ENCODE results near the gene ARPC1B. TPM values are rescaled to one million over a fixed set of nuclear protein-coding genes. Genes with fewer than 3 reads are reported as not detected.
"Not testable (repeated sequence)": the region's sequence is repeated elsewhere in the genome, so short reads cannot be mapped to it uniquely, and the experiment has no call there.

The ARPC1B gene
- total and polyA plus RNA-seq, 5 donors from 2014 or later = 205 to 898 (median 623) TPM

DNA sequence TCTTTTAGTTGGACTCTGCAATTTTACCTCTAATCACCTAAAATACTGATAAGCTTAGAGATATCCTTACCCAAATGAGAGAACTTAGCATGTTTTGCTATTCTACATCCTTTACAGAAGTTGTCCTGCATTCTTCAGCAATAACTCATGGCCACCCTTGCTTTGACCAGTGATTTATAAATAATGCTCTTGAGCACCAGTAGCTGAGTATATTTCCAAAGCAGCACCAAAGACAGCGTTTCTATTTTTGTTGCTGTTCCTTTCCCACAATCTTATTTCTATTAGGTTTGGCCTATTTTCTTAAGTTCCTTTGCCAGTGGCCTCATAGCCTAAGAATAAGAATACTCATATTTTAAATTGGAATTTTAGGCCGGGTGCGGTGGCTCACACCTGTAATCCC lies 33.9 kb upstream of the ARPC1B start:
- Mint-ChIP-seq H3K27ac (no peak overlapping the region), H3K27me3 (no peaks in the 10 kb centered on the region), H3K4me3 (no peak overlapping the region), H3K9me3 (no peaks in the 10 kb centered on the region), H3K4me1 (peaks cover 0 to 10% (median 6%) of the 10 kb centered on the region in 4 donors), H3K36me3 (peaks cover 45% of the 10 kb centered on the region)
- Histone ChIP-seq H3K27me3 (ENCODE audit: control insufficient read depth, insufficient read depth, low read length) (no peaks in the 10 kb centered on the region), H3K9me3 (ENCODE audit: control insufficient read depth in 2 of 2, low read length in 2 of 2) (no peaks in the 10 kb centered on the region), H3K4me1 (ENCODE audit: control insufficient read depth, insufficient read depth, low read length, poor library complexity, severe bottlenecking) (no peaks in the 10 kb centered on the region), H3K36me3 (ENCODE audit: control insufficient read depth, insufficient read depth, low read length) (peaks cover 86% of the 10 kb centered on the region), H3K4me3 (ENCODE audit: low read depth, low read length) (no peak overlapping the region), H3K27ac (ENCODE audit: insufficient read depth, low read length, poor library complexity, severe bottlenecking) (no peak overlapping the region)
- no peak for ATAC-seq (ENCODE audit: low read depth in 2 of 2)
- no peak for DNase-seq

DNA sequence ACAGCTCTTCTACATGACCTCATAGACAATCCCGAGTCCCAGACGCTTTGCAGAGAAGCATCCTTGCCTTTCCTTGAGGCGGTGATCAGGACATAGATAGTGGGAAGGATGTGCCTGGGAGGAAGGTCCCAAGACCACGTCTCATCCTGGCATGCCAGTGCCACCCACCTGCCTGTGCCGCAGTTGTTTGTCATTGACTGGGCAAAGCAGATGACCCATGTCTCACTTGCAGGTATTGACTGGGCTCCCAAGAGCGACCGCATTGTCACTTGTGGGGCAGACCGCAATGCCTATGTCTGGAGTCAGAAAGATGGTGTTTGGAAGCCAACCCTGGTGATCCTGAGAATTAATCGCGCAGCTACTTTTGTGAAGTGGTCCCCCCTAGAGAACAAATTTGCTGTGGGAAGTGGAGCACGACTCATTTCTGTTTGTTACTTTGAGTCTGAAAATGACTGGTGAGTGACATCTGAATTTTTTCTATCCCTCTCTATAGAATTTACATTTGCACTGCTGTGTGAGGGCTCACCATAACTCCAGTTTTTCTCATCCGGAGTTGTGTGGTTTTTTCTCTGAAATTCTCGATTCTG lies 30.4 kb upstream of the ARPC1B start:
- H3K36me3 ChIP-seq (ENCODE audit: control insufficient read depth, insufficient read depth, low read length) = peaks cover 85% of the 10 kb centered on the region
- Mint-ChIP-seq H3K9me3 (no peaks in the 10 kb centered on the region), H3K27ac (no peak overlapping the region)

DNA sequence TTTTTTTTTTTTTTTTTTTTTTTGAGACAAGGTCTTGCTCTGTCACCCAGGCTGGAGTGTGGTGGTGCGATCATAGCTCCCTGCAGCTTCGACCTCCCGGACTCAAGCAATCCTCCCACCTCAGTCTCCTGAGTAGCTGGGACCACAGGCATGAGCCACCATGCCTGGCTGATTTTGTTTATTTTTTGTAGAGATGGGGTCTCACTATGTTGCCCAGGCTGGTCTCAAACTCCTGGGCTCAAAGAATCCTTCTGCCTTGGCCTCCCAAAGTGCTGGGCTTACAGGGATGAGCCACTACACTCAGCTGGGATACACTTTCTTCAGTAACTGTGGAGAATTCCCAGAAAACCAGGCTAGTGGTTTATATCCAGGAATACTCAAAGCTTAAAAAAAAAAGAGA lies 23.9 kb upstream of the ARPC1B start:
- not testable (repeated sequence) for H3K4me3 ChIP-seq (ENCODE audit: low read depth, low read length)
- H3K27ac Mint-ChIP-seq = peak overlapping the region in 1 of 3 donors; percentile 82
- H3K36me3 Mint-ChIP-seq = peaks cover 20% of the 10 kb centered on the region

More for the DNA sequence above, 30.4 kb upstream of the ARPC1B start:
- H3K9me3 ChIP-seq (ENCODE audit: control insufficient read depth in 2 of 2, low read length in 2 of 2) = no peaks in the 10 kb centered on the region
- H3K27ac ChIP-seq (ENCODE audit: insufficient read depth, low read length, poor library complexity, severe bottlenecking) = no peak overlapping the region
- DNase-seq (no peak), ATAC-seq (ENCODE audit: low read depth in 2 of 2) (no peak)
- H3K4me3 ChIP-seq (ENCODE audit: low read depth, low read length) = no peak overlapping the region
- no peaks in the 10 kb centered on the region for H3K27me3 ChIP-seq (ENCODE audit: control insufficient read depth, insufficient read depth, low read length)
- H3K4me1 ChIP-seq (ENCODE audit: control insufficient read depth, insufficient read depth, low read length, poor library complexity, severe bottlenecking) = no peaks in the 10 kb centered on the region
- Mint-ChIP-seq H3K27me3 (no peaks in the 10 kb centered on the region), H3K4me3 (no peak overlapping the region), H3K36me3 (peaks cover 37% of the 10 kb centered on the region), H3K4me1 (peaks cover 0 to 10% (median 5%) of the 10 kb centered on the region in 4 donors)

DNA sequence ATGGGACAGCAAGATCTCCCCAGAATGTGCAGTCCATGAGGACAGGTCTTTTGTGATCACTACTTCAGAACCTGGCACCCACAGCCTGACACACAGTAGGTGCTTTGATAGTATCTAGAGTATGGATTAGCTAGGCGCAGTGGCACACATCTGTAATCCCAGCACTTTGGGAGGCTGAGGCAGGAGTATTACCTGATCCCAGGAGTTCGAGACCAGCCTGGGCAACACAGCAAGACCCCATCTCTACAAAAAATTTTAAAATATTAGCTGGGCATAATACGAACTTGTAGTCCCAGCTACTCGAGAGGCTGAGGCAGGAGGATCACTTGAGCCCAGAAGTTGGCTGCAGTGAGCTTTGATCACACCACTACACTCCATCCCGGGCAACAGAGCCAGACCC lies 22.3 kb upstream of the ARPC1B start:
- peaks cover 0 to 5% (median 1%) of the 10 kb centered on the region in 4 donors for H3K4me1 Mint-ChIP-seq

More for the DNA sequence above, 23.9 kb upstream of the ARPC1B start:
- H3K9me3 Mint-ChIP-seq; H3K4me1 ChIP-seq (ENCODE audit: control insufficient read depth, insufficient read depth, low read length, poor library complexity, severe bottlenecking); H3K27me3 ChIP-seq (ENCODE audit: control insufficient read depth, insufficient read depth, low read length); H3K27me3 Mint-ChIP-seq; H3K27ac ChIP-seq (ENCODE audit: insufficient read depth, low read length, poor library complexity, severe bottlenecking); H3K4me1 Mint-ChIP-seq; H3K4me3 Mint-ChIP-seq; ATAC-seq (ENCODE audit: low read depth in 2 of 2); DNase-seq; H3K9me3 ChIP-seq (ENCODE audit: control insufficient read depth in 2 of 2, low read length in 2 of 2): not testable (repeated sequence)
- H3K36me3 ChIP-seq (ENCODE audit: control insufficient read depth, insufficient read depth, low read length) = peaks cover 78% of the 10 kb centered on the region

DNA sequence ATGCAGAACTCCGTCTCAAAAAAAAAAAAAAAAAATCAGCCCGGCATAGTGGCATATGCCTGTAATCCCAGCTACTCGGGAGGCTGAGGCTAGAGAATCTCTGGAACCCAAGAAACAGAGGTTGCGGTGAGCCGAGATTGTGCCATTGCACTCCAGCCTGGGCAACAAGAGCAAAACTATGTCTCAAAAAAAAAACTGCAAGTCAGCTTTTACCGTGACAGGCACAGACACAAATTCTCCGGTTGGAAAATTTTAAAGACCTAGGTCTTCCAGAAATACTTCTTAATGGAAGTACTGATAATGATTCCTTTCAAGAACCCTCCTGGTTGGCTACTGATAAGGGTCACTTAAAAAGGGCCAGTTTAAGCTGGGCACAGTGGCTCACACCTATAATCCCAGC lies 19.4 kb upstream of the ARPC1B start:
- H3K9me3 Mint-ChIP-seq = no peaks in the 10 kb centered on the region
- Histone ChIP-seq H3K27ac (ENCODE audit: insufficient read depth, low read length, poor library complexity, severe bottlenecking) (no peak overlapping the region), H3K4me3 (ENCODE audit: low read depth, low read length) (no peak overlapping the region), H3K9me3 (ENCODE audit: control insufficient read depth in 2 of 2, low read length in 2 of 2) (no peaks in the 10 kb centered on the region), H3K27me3 (ENCODE audit: control insufficient read depth, insufficient read depth, low read length) (no peaks in the 10 kb centered on the region), H3K4me1 (ENCODE audit: control insufficient read depth, insufficient read depth, low read length, poor library complexity, severe bottlenecking) (no peaks in the 10 kb centered on the region), H3K36me3 (ENCODE audit: control insufficient read depth, insufficient read depth, low read length) (peaks cover 76% of the 10 kb centered on the region)
- H3K4me1 Mint-ChIP-seq = peaks cover 0 to 3% (median 0%) of the 10 kb centered on the region in 4 donors
- DNase-seq = no peak
- H3K36me3 Mint-ChIP-seq = peaks cover 31% of the 10 kb centered on the region
- no peak overlapping the region for H3K4me3 Mint-ChIP-seq
- no peaks in the 10 kb centered on the region for H3K27me3 Mint-ChIP-seq
- no peak for ATAC-seq (ENCODE audit: low read depth in 2 of 2)
- H3K27ac Mint-ChIP-seq = no peak overlapping the region

More for the DNA sequence above, 22.3 kb upstream of the ARPC1B start:
- no peak overlapping the region for H3K27ac Mint-ChIP-seq
- no peak for ATAC-seq (ENCODE audit: low read depth in 2 of 2)
- H3K4me3 ChIP-seq (ENCODE audit: low read depth, low read length) = no peak overlapping the region
- no peaks in the 10 kb centered on the region for H3K27me3 ChIP-seq (ENCODE audit: control insufficient read depth, insufficient read depth, low read length)
- H3K27ac ChIP-seq (ENCODE audit: insufficient read depth, low read length, poor library complexity, severe bottlenecking) = no peak overlapping the region
- H3K9me3 ChIP-seq (ENCODE audit: control insufficient read depth in 2 of 2, low read length in 2 of 2) = no peaks in the 10 kb centered on the region
- H3K27me3 Mint-ChIP-seq = no peaks in the 10 kb centered on the region
- H3K36me3 Mint-ChIP-seq = peaks cover 23% of the 10 kb centered on the region
- peaks cover 75% of the 10 kb centered on the region for H3K36me3 ChIP-seq (ENCODE audit: control insufficient read depth, insufficient read depth, low read length)
- no peaks in the 10 kb centered on the region for H3K9me3 Mint-ChIP-seq
- H3K4me3 Mint-ChIP-seq = no peak overlapping the region
- DNase-seq = no peak
- no peaks in the 10 kb centered on the region for H3K4me1 ChIP-seq (ENCODE audit: control insufficient read depth, insufficient read depth, low read length, poor library complexity, severe bottlenecking)

DNA sequence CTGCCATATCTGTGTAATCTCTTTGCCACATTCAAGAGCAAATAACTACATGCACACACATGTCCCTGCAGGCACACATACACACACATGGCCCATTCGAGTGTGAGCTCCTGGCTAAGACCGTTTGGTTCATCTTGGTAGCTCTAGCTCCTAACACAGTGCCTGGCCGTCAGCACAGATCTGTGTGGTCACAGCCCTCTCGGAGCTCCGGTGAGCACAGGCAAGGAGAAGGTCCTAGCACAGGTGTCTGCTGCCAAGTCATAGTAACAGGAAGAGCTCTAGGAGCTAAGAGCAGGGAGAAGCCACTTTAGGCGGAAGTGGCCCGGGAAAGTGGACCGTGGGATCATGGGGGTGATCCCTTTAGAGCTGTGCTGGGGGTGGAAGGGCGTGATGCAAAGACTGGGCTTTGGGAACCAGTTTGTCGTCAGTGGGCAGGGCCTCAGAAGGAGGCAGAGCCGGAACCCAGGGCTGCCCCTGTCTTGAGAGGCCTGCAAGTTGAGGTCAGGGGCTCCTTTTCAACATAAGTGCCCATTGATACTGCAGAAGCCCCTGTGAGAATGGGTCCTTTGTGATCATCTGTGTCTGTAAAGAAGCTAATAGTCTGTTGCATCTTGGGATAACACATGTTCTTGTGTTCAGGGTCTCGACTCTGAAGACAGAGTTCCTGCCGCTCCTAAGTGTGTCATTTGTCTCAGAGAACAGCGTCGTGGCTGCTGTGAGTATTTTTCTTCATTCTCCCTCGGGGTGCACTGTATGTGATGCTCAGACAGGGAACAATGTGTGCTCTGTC lies 16.6 kb upstream of the ARPC1B start:
- H3K4me3 ChIP-seq (ENCODE audit: low read depth, low read length) = no peak overlapping the region
- no peaks in the 10 kb centered on the region for H3K27me3 ChIP-seq (ENCODE audit: control insufficient read depth, insufficient read depth, low read length)
- Mint-ChIP-seq H3K4me3 (peak overlapping the region in 1 of 4 donors; percentile 51), H3K27ac (peak overlapping the region; percentile 34 to 89 (median 64)), H3K9me3 (no peaks in the 10 kb centered on the region), H3K36me3 (peaks cover 26% of the 10 kb centered on the region), H3K27me3 (no peaks in the 10 kb centered on the region), H3K4me1 (no peaks in the 10 kb centered on the region)
- no peak for DNase-seq
- no peaks in the 10 kb centered on the region for H3K9me3 ChIP-seq (ENCODE audit: control insufficient read depth in 2 of 2, low read length in 2 of 2)
- no peak overlapping the region for H3K27ac ChIP-seq (ENCODE audit: insufficient read depth, low read length, poor library complexity, severe bottlenecking)
- no peak for ATAC-seq (ENCODE audit: low read depth in 2 of 2)
- peaks cover 77% of the 10 kb centered on the region for H3K36me3 ChIP-seq (ENCODE audit: control insufficient read depth, insufficient read depth, low read length)
- no peaks in the 10 kb centered on the region for H3K4me1 ChIP-seq (ENCODE audit: control insufficient read depth, insufficient read depth, low read length, poor library complexity, severe bottlenecking)

DNA sequence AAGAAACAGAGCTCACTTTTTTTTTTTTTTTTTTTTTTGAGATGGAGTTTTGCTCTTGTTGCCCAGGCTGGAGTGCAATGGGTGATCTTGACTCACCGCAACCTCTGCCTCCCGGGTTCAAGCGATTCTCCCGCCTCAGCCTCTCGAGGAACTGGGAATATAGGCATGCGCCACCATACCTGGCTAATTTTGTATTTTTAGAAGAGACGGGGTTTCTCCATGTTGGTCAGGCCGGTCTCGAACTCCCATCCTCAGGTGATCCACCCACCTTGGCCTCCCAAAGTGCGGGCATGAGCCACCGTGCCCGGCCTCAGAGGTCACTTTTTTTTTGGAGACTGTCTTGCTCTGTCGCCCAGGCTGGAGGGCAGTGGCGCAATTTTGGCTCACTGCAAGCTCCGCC lies 16.0 kb upstream of the ARPC1B start:
- H3K4me3 ChIP-seq (ENCODE audit: low read depth, low read length); H3K9me3 Mint-ChIP-seq; H3K4me1 ChIP-seq (ENCODE audit: control insufficient read depth, insufficient read depth, low read length, poor library complexity, severe bottlenecking); H3K27me3 ChIP-seq (ENCODE audit: control insufficient read depth, insufficient read depth, low read length); H3K9me3 ChIP-seq (ENCODE audit: control insufficient read depth in 2 of 2, low read length in 2 of 2); DNase-seq; H3K4me3 Mint-ChIP-seq; H3K27ac ChIP-seq (ENCODE audit: insufficient read depth, low read length, poor library complexity, severe bottlenecking); H3K27me3 Mint-ChIP-seq; H3K4me1 Mint-ChIP-seq; ATAC-seq (ENCODE audit: low read depth in 2 of 2); H3K27ac Mint-ChIP-seq: not testable (repeated sequence)
- peaks cover 26% of the 10 kb centered on the region for H3K36me3 Mint-ChIP-seq
- peaks cover 81% of the 10 kb centered on the region for H3K36me3 ChIP-seq (ENCODE audit: control insufficient read depth, insufficient read depth, low read length)
